Peyer's patch (tissue), 4 donors: Measurements from ENCODE around the gene KCNG4. TPM values are rescaled to one million over a fixed set of nuclear protein-coding genes. Genes with fewer than 3 reads are reported as not detected.

ENCODE experiments used
- DNase-seq, 3 donors: peaks; one replicate each; pipeline ENCODE4 v3.0.0-alpha.2; 2017 to 2019
- H3K27ac ChIP-seq, 4 donors: fragments of 200-600 bp; sonication (generic); one replicate each; pipeline ENCODE4 v1.5.1; 2016 to 2019
- H3K27me3 ChIP-seq, 2 donors: fragments of 200-600 bp; sonication (generic); one replicate each; pipeline ENCODE4 v1.5.1; 2019
- H3K36me3 ChIP-seq, 3 donors: fragments of 200-600 bp; sonication (generic); one replicate each; pipeline ENCODE4 v1.5.1; 2016 to 2019
- H3K4me1 ChIP-seq, 4 donors: fragments of 200-600 bp; sonication (generic); one replicate each; pipeline ENCODE4 v1.5.1; 2016 to 2019
- H3K4me3 ChIP-seq, 4 donors: fragments of 200-600 bp; sonication (generic); 1 replicate in 3 of 4; 2 replicates in 1 of 4; pipeline ENCODE4 v1.5.1; 2016 to 2019; ENCODE audit warnings: mild to moderate bottlenecking in 1 of 4
- H3K9me3 ChIP-seq, 4 donors: fragments of 200-600 bp; sonication (generic); one replicate each; pipeline ENCODE4 v1.5.1; 2016 to 2019; ENCODE audit warnings: mild to moderate bottlenecking in 1 of 4
- CTCF ChIP-seq, 6 experiments: fragments of 450-650 bp in 4 of 6; fragments of 200-600 bp in 2 of 6; sonication (generic) in 1 of 6; IDR thresholded peaks; one replicate each; pipeline ENCODE4 v1.5.1; 2017 to 2019; ENCODE audit warnings: antibody characterized with exemption in 6 of 6, mild to moderate bottlenecking in 3 of 6, moderate library complexity in 1 of 6
- POLR2A ChIP-seq, 2 donors: fragments of 450-650 bp; IDR thresholded peaks; one replicate each; pipeline ENCODE4 v1.5.1; 2017; ENCODE audit warnings: antibody characterized with exemption in 2 of 2, mild to moderate bottlenecking in 2 of 2, moderate library complexity in 2 of 2
- total RNA-seq, 4 donors: library from RNA; depleted of rRNA; stranded (reverse); fragments of >200 nt; gene quantifications; one replicate each; pipeline ENCODE4 v1.1.0, GENCODE V29; 2016

KCNG4 gene
- total RNA-seq, 4 donors from 2014 or later, result not detected

GRCh38 chr16:84233748-84234147, 6.1 kb downstream of the KCNG4 start:
- TF ChIP-seq CTCF (IDR thresholded peaks at IDR 0.05) (no peak), POLR2A (IDR thresholded peaks at IDR 0.05) (no peak)
- H3K27ac ChIP-seq, result no peak overlapping the region

GRCh38 chr16:84232969-84233368, 6.8 kb downstream of the KCNG4 start:
- Histone ChIP-seq H3K27ac (no peak overlapping the region), H3K4me1 (peaks cover 0 to 2% (median 0%) of the 10 kb centered on the region in 4 donors), H3K36me3 (no peaks in the 10 kb centered on the region), H3K27me3 (no peaks in the 10 kb centered on the region), H3K4me3 (no peak overlapping the region), H3K9me3 (no peaks in the 10 kb centered on the region)
- DNase-seq, result no peak
- no peak for TF ChIP-seq CTCF (IDR thresholded peaks at IDR 0.05)
- TF ChIP-seq POLR2A (IDR thresholded peaks at IDR 0.05), result no peak

More at GRCh38 chr16:84233748-84234147, 6.1 kb downstream of the KCNG4 start:
- Histone ChIP-seq H3K36me3 (no peaks in the 10 kb centered on the region), H3K9me3 (no peaks in the 10 kb centered on the region), H3K4me3 (no peak overlapping the region), H3K27me3 (no peaks in the 10 kb centered on the region), H3K4me1 (no peaks in the 10 kb centered on the region)
- DNase-seq, result no peak

- Histone ChIP-seq H3K36me3 (no peaks in the 10 kb centered on the region), H3K4me3 (no peak overlapping the region), H3K9me3 (no peaks in the 10 kb centered on the region), H3K27ac (no peak overlapping the region), H3K4me1 (peaks cover 0 to 6% (median 0%) of the 10 kb centered on the region in 4 donors), H3K27me3 (no peaks in the 10 kb centered on the region)
- TF ChIP-seq CTCF (IDR thresholded peaks at IDR 0.05), result no peak
- no peak for TF ChIP-seq POLR2A (IDR thresholded peaks at IDR 0.05)
- no peak for DNase-seq
Measured at GRCh38 chr16:84232060-84232459, 7.8 kb downstream of the KCNG4 start.

GRCh38 chr16:84229471-84229870, 10.3 kb downstream of the KCNG4 start:
- Histone ChIP-seq H3K9me3 (no peaks in the 10 kb centered on the region), H3K4me3 (no peak overlapping the region), H3K27ac (no peak overlapping the region), H3K4me1 (peaks cover 0 to 6% (median 0%) of the 10 kb centered on the region in 4 donors), H3K36me3 (no peaks in the 10 kb centered on the region), H3K27me3 (no peaks in the 10 kb centered on the region)
- no peak for DNase-seq
- TF ChIP-seq CTCF (IDR thresholded peaks at IDR 0.05), result no peak
- TF ChIP-seq POLR2A (IDR thresholded peaks at IDR 0.05), result no peak

GRCh38 chr16:84228256-84228838, 11.5 kb downstream of the KCNG4 start:
- Histone ChIP-seq H3K9me3 (no peaks in the 10 kb centered on the region), H3K27me3 (no peaks in the 10 kb centered on the region), H3K36me3 (no peaks in the 10 kb centered on the region), H3K27ac (no peak overlapping the region), H3K4me3 (no peak overlapping the region), H3K4me1 (peaks cover 0 to 6% (median 0%) of the 10 kb centered on the region in 4 donors)
- TF ChIP-seq CTCF (IDR thresholded peaks at IDR 0.05) (no peak), POLR2A (IDR thresholded peaks at IDR 0.05) (no peak)
- DNase-seq, result peak in 1 of 3 donors; percentile 48
